Calu3 (cell line): Measurements from ENCODE around the gene MYO7A. TPM values are rescaled to one million over a fixed set of nuclear protein-coding genes. Genes with fewer than 3 reads are reported as not detected.

Experiments used
- BruUV-seq: library from RNA; stranded (reverse); fragments of 400-500 nt; replicated peaks from 2 replicates; lab custom pipeline; 2021; lab: Mats Ljungman, UMichigan
- CTCF ChIA-PET: fragments of 300-600 bp; sonication (Branson Sonifier 250); formaldehyde crosslinking; loops from one replicate; lab custom pipeline; 2022; ENCODE audit warnings: antibody characterized with exemption; lab: Charles Lee
- DNase-seq: peaks from one replicate; pipeline ENCODE4 v3.0.0; 2022
- H3K27ac Mint-ChIP-seq: one replicate; pipeline ENCODE4 v1.8.0; 2022; ENCODE audit warnings: mixed read lengths; ENCODE audit not compliant: unreplicated experiment
- H3K27me3 Mint-ChIP-seq: one replicate; pipeline ENCODE4 v1.8.0; 2022; ENCODE audit warnings: mixed read lengths; ENCODE audit not compliant: unreplicated experiment
- H3K36me3 Mint-ChIP-seq: one replicate; pipeline ENCODE4 v1.8.0; 2022; ENCODE audit warnings: mild to moderate bottlenecking, moderate library complexity, mixed read lengths; ENCODE audit not compliant: insufficient read depth, unreplicated experiment
- H3K4me1 Mint-ChIP-seq: one replicate; pipeline ENCODE4 v1.8.0; 2022; ENCODE audit warnings: mild to moderate bottlenecking, low read depth, mixed read lengths; ENCODE audit not compliant: unreplicated experiment
- H3K4me3 Mint-ChIP-seq: one replicate; pipeline ENCODE4 v1.8.0; 2022; ENCODE audit warnings: mild to moderate bottlenecking, low read depth, moderate library complexity, mixed read lengths; ENCODE audit not compliant: unreplicated experiment
- H3K9me3 Mint-ChIP-seq: one replicate; pipeline ENCODE4 v1.8.0; 2022; ENCODE audit warnings: low read depth, mixed read lengths; ENCODE audit not compliant: unreplicated experiment
- intact Hi-C: fragments of 100-400 bp; cut with micrococcal nuclease; formaldehyde crosslinking; loops from one replicate; pipeline ENCODE4 v1.10.0; 2022; ENCODE audit not compliant: unreplicated experiment
- total RNA-seq: library from RNA; stranded (reverse); gene quantifications from 2 replicates; pipeline ENCODE4 v1.2.3, GENCODE V29; 2022
- TF ChIP-seq, protein P1 (sequence below): fragments of 200-600 bp; IDR thresholded peaks from one replicate; pipeline ENCODE4 v1.8.0; 2022; ENCODE audit warnings: antibody characterized with exemption; ENCODE audit not compliant: unreplicated experiment

The MYO7A gene
- total RNA-seq, 1 experiment from 2014 or later = 3.7 TPM

DNA sequence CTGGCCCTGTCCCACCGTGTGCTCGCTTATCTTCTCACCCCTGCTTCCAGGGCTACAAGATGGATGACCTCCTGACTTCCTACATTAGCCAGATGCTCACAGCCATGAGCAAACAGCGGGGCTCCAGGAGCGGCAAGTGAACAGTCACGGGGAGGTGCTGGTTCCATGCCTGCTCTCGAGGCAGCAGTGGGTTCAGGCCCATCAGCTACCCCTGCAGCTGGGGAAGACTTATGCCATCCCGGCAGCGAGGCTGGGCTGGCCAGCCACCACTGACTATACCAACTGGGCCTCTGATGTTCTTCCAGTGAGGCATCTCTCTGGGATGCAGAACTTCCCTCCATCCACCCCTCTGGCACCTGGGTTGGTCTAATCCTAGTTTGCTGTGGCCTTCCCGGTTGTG, 86.5 kb downstream of the MYO7A start:
- no peak for DNase-seq
- TF ChIP-seq, protein P1, sequence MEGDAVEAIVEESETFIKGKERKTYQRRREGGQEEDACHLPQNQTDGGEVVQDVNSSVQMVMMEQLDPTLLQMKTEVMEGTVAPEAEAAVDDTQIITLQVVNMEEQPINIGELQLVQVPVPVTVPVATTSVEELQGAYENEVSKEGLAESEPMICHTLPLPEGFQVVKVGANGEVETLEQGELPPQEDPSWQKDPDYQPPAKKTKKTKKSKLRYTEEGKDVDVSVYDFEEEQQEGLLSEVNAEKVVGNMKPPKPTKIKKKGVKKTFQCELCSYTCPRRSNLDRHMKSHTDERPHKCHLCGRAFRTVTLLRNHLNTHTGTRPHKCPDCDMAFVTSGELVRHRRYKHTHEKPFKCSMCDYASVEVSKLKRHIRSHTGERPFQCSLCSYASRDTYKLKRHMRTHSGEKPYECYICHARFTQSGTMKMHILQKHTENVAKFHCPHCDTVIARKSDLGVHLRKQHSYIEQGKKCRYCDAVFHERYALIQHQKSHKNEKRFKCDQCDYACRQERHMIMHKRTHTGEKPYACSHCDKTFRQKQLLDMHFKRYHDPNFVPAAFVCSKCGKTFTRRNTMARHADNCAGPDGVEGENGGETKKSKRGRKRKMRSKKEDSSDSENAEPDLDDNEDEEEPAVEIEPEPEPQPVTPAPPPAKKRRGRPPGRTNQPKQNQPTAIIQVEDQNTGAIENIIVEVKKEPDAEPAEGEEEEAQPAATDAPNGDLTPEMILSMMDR = no peak
- intact Hi-C loops = no loop called here
- CTCF ChIA-PET = no interaction called here
- H3K27me3 Mint-ChIP-seq = no peaks in the 10 kb centered on the region
- H3K36me3 Mint-ChIP-seq = no peaks in the 10 kb centered on the region
- peaks cover 2% of the 10 kb centered on the region for H3K9me3 Mint-ChIP-seq
- no TSS peak for BruUV-seq
- H3K4me1 Mint-ChIP-seq = no peaks in the 10 kb centered on the region
- H3K4me3 Mint-ChIP-seq = no peak overlapping the region
- no peak overlapping the region for H3K27ac Mint-ChIP-seq

DNA sequence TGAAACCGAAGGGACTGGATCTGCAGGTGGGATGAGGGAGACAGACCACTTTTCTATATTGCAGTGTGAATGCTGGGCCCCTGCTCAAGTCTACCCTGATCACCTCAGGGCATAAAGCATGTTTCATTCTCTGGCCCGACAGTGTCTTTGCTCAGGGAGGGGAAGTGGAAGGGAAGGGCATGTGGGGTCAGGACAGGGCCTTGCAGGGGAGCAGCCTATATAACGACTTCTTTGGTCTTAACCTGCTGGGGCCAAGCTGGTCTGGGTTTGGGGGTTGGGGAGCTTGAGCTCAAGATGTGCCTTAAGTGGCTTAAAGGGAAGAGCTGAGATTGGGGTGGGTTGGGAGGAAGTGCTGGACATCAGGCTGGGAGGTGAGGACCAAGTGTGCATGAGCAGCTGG, 87.1 kb downstream of the MYO7A start:
- BruUV-seq = no TSS peak
- DNase-seq = no peak
- H3K4me1 Mint-ChIP-seq = no peaks in the 10 kb centered on the region
- no peaks in the 10 kb centered on the region for H3K36me3 Mint-ChIP-seq
- CTCF ChIA-PET = no interaction called here
- intact Hi-C loops = no loop called here
- H3K9me3 Mint-ChIP-seq = peaks cover under 1% of the 10 kb centered on the region
- H3K4me3 Mint-ChIP-seq = no peak overlapping the region
- TF ChIP-seq, protein P1 = no peak
- no peaks in the 10 kb centered on the region for H3K27me3 Mint-ChIP-seq
- H3K27ac Mint-ChIP-seq = no peak overlapping the region

DNA sequence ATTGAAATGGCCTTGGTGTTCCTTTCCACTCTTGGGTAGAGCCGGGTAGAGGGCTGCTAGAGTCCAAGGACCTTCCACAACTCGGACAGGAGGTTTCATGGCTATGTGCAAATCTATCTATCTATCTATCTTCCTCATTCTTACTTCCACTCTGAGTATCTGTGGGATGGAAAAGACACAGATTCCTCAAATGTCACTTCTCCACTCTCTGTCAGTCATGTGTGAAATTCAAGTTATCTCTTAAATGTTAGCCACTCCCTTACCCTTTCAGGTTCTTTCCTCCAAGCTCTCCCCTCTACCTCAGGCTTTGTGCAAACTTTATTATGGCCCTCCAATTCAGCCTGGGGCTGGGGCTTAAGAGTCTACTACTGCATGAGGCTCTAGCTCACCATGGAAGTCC, 89.1 kb downstream of the MYO7A start:
- TF ChIP-seq, protein P1 = no peak
- Mint-ChIP-seq H3K9me3 (no peaks in the 10 kb centered on the region), H3K27me3 (peaks cover 3% of the 10 kb centered on the region), H3K36me3 (no peaks in the 10 kb centered on the region), H3K4me1 (no peaks in the 10 kb centered on the region), H3K4me3 (no peak overlapping the region), H3K27ac (no peak overlapping the region)
- DNase-seq = no peak
- CTCF ChIA-PET = no interaction called here
- intact Hi-C loops = no loop called here
- BruUV-seq = no TSS peak

DNA sequence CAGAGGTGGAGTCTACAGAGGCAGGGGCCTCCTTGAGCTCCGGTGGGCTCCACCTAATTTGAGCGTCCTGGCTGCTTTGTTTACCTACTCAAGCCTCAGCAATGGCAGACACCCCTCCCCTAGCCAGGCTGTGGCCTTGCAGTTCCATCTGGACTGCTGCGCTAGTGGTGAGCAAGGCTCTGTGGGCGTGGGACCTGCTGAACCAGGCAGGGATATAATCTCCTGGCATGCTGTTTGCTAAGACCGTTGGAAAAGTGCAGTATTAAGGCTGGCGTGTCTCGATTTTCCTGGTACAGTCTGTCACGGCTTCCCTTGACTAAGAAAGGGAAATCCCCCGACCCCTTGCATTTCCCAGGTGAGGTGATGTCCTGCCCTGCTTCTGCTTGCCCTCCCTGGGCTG, 95.8 kb downstream of the MYO7A start:
- no peaks in the 10 kb centered on the region for H3K36me3 Mint-ChIP-seq
- no peaks in the 10 kb centered on the region for H3K4me1 Mint-ChIP-seq
- TF ChIP-seq, protein P1 = no peak
- intact Hi-C loops = no loop called here
- DNase-seq = no peak
- H3K9me3 Mint-ChIP-seq = peaks cover 6% of the 10 kb centered on the region
- H3K27ac Mint-ChIP-seq = no peak overlapping the region
- peaks cover 13% of the 10 kb centered on the region for H3K27me3 Mint-ChIP-seq
- CTCF ChIA-PET = no interaction called here
- no peak overlapping the region for H3K4me3 Mint-ChIP-seq
- no TSS peak for BruUV-seq
